K562 (cell line): ENCODE measurements around the gene ELF2. TPM values are rescaled to one million over a fixed set of nuclear protein-coding genes. Genes with fewer than 3 reads are reported as not detected.

Experiments used
- BRF1 ChIP-seq: IDR thresholded peaks from 3 replicates; pipeline ENCODE4 v1.6.1; 2011; ENCODE audit warnings: borderline replicate concordance, mild to moderate bottlenecking; ENCODE audit not compliant: insufficient read length; ENCODE audit errors: extremely low read depth
- DDX20 ChIP-seq: fragments of 450-650 bp; IDR thresholded peaks from 2 replicates; pipeline ENCODE4 v1.6.1; 2016; ENCODE audit warnings: missing genetic modification characterization, low read depth, mild to moderate bottlenecking, missing compliant biosample characterization, moderate library complexity
- polyA plus RNA-seq, 8 experiments: library from polyadenylated mRNA; depleted of rRNA in 4 of 8; stranded (reverse) in 5 of 8; unstranded in 3 of 8; fragments of >200 nt; fragmentation: Nextera tagmentation in 2 of 8; fragmentation: Illumina TruSeq in 1 of 8; extraction: Ambion mirVana in 2 of 8; extraction: Trizol in 1 of 8; gene quantifications; 2 replicates each; pipeline versions ENCODE4 v1.2.1 to v1.2.3, GENCODE V29; 2011 to 2014; ENCODE audit warnings: inconsistent platforms in 1 of 8, missing spikeins in 1 of 8
- total RNA-seq, 7 experiments: library from RNA; depleted of rRNA in 6 of 7; stranded (reverse); fragments of >200 nt in 6 of 7; fragmentation: Illumina TruSeq in 2 of 7; extraction: Trizol in 2 of 7; gene quantifications; 2 replicates each; pipeline versions ENCODE4 v1.2.1 to v1.2.3, GENCODE V29; 2011 to 2021; ENCODE audit warnings: low replicate concordance in 1 of 7
- TF ChIP-seq, protein P1 (sequence below): fragments of 250-450 bp; sonication (Bioruptor Pico); IDR thresholded peaks from 2 replicates; pipeline ENCODE4 v1.4.0; 2020; ENCODE audit warnings: mild to moderate bottlenecking, moderate library complexity
- TF ChIP-seq, protein P2 (sequence below): sonication (generic); formaldehyde crosslinking; IDR thresholded peaks from 2 replicates; pipeline ENCODE4 v1.8.0; 2022; ENCODE audit warnings: mild to moderate bottlenecking, missing genetic modification reagents

The ELF2 gene
- total and polyA plus RNA-seq, 9 of the 15 experiments (the other 6 are each of a cell fraction or from before 2014, with no cell fraction given) = 9.4 to 58.7 (median 41.6) TPM

DNA sequence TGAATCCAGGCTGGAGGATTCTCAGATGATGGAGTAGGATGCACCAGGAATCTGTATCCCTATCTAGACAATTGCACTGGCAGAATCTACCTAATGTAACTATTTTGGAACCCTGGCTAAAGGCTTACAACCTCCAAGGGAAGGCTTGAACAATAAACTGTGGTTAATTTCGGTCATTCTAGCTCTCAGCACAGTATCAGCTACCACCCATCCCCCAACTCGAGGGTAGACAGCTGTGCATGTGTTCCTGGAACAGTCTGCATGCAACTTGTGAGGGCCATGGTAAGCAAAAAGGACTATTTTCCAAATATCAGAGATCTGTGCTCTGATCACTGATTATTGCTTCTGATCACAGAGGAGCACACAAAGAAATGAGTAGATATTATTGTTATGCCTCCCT is 34.0 kb downstream of the ELF2 start (continued):
- TF ChIP-seq DDX20 (tag) (no peak), BRF1 (no peak)
- TF ChIP-seq, protein P1, sequence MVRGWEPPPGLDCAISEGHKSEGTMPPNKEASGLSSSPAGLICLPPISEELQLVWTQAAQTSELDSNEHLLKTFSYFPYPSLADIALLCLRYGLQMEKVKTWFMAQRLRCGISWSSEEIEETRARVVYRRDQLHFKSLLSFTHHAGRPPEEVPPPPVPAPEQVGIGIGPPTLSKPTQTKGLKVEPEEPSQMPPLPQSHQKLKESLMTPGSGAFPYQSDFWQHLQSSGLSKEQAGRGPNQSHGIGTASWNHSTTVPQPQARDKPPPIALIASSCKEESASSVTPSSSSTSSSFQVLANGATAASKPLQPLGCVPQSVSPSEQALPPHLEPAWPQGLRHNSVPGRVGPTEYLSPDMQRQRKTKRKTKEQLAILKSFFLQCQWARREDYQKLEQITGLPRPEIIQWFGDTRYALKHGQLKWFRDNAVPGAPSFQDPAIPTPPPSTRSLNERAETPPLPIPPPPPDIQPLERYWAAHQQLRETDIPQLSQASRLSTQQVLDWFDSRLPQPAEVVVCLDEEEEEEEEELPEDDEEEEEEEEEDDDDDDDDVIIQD (CRISPR knock-in tag) = no peak
- TF ChIP-seq, protein P2, sequence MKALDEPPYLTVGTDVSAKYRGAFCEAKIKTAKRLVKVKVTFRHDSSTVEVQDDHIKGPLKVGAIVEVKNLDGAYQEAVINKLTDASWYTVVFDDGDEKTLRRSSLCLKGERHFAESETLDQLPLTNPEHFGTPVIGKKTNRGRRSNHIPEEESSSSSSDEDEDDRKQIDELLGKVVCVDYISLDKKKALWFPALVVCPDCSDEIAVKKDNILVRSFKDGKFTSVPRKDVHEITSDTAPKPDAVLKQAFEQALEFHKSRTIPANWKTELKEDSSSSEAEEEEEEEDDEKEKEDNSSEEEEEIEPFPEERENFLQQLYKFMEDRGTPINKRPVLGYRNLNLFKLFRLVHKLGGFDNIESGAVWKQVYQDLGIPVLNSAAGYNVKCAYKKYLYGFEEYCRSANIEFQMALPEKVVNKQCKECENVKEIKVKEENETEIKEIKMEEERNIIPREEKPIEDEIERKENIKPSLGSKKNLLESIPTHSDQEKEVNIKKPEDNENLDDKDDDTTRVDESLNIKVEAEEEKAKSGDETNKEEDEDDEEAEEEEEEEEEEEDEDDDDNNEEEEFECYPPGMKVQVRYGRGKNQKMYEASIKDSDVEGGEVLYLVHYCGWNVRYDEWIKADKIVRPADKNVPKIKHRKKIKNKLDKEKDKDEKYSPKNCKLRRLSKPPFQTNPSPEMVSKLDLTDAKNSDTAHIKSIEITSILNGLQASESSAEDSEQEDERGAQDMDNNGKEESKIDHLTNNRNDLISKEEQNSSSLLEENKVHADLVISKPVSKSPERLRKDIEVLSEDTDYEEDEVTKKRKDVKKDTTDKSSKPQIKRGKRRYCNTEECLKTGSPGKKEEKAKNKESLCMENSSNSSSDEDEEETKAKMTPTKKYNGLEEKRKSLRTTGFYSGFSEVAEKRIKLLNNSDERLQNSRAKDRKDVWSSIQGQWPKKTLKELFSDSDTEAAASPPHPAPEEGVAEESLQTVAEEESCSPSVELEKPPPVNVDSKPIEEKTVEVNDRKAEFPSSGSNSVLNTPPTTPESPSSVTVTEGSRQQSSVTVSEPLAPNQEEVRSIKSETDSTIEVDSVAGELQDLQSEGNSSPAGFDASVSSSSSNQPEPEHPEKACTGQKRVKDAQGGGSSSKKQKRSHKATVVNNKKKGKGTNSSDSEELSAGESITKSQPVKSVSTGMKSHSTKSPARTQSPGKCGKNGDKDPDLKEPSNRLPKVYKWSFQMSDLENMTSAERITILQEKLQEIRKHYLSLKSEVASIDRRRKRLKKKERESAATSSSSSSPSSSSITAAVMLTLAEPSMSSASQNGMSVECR = no peak
